ENCODE data around the gene SH3PXD2A.

- TF ChIP-seq POLR2AphosphoS5 (IDR thresholded peaks at IDR 0.05; ENCODE audit: insufficient read depth in 1 of 2, low read depth in 1 of 2) (no peak), CTCF (IDR thresholded peaks at IDR 0.05) (no peak), POLR2A (IDR thresholded peaks at IDR 0.05) (no peak)
Measured at GRCh38 chr10:103832806-103833205, 22.6 kb downstream of the SH3PXD2A start.
